Measurements from ENCODE around the gene CNTNAP2. TPM values are rescaled to one million over a fixed set of nuclear protein-coding genes. Genes with fewer than 3 reads are reported as not detected.

The CNTNAP2 gene
- total and polyA plus RNA-seq, 4 donors: 0.14 to 2.3 (median 1.1) TPM

GRCh38 chr7:146700015-146700560 lies 583.5 kb downstream of the CNTNAP2 start:
- 87% methylated on average over 1 of the region's 1 CpG for WGBS
- DNase-seq (ENCODE audit: low spot score): no peak
- Histone ChIP-seq H3K9ac (ENCODE audit: low read depth in 1 of 2, low read length in 2 of 2) (no peak overlapping the region), H3K27ac (ENCODE audit: low read depth in 1 of 2, low read length in 2 of 2) (no peak overlapping the region), H3K9me3 (ENCODE audit: control insufficient read depth in 4 of 4, low read length in 3 of 4) (no peaks in the 10 kb centered on the region), H3K27me3 (ENCODE audit: control insufficient read depth in 4 of 4, insufficient read depth in 4 of 4, low read length in 3 of 4) (no peaks in the 10 kb centered on the region), H3K4me1 (ENCODE audit: control insufficient read depth in 4 of 4, insufficient read depth in 4 of 4, low read length in 3 of 4) (no peaks in the 10 kb centered on the region), H3K4me3 (ENCODE audit: low read depth in 1 of 3, low read length in 3 of 3) (no peak overlapping the region), H3K36me3 (ENCODE audit: control insufficient read depth in 4 of 4, insufficient read depth in 3 of 4, low read depth in 1 of 4, low read length in 3 of 4) (no peaks in the 10 kb centered on the region)
- TF ChIP-seq NR2F2 (IDR thresholded peaks at IDR 0.05) (no peak), SP1 (IDR thresholded peaks at IDR 0.05) (no peak), EGR1 (IDR thresholded peaks at IDR 0.05; ENCODE audit: low read depth in 2 of 2) (no peak), YY1 (IDR thresholded peaks at IDR 0.05) (no peak), FOXA2 (IDR thresholded peaks at IDR 0.05) (no peak), RXRA (IDR thresholded peaks at IDR 0.05) (no peak)

- WGBS: 35% methylated on average over 3 of the region's 3 CpGs
- Histone ChIP-seq H3K4me3 (ENCODE audit: low read depth in 1 of 3, low read length in 3 of 3) (no peak overlapping the region), H3K27ac (ENCODE audit: low read depth in 1 of 2, low read length in 2 of 2) (no peak overlapping the region), H3K4me1 (ENCODE audit: control insufficient read depth in 4 of 4, insufficient read depth in 4 of 4, low read length in 3 of 4) (no peaks in the 10 kb centered on the region), H3K9me3 (ENCODE audit: control insufficient read depth in 4 of 4, low read length in 3 of 4) (peaks cover 0 to 3% (median 0%) of the 10 kb centered on the region in 4 donors), H3K9ac (ENCODE audit: low read depth in 1 of 2, low read length in 2 of 2) (no peak overlapping the region), H3K36me3 (ENCODE audit: control insufficient read depth in 4 of 4, insufficient read depth in 3 of 4, low read depth in 1 of 4, low read length in 3 of 4) (no peaks in the 10 kb centered on the region), H3K27me3 (ENCODE audit: control insufficient read depth in 4 of 4, insufficient read depth in 4 of 4, low read length in 3 of 4) (no peaks in the 10 kb centered on the region)
- no peak for TF ChIP-seq FOXA2 (IDR thresholded peaks at IDR 0.05)
- TF ChIP-seq NR2F2 (IDR thresholded peaks at IDR 0.05): no peak
- no peak for TF ChIP-seq EGR1 (IDR thresholded peaks at IDR 0.05; ENCODE audit: low read depth in 2 of 2)
- TF ChIP-seq TAF1 (conservative IDR thresholded peaks at IDR 0.05): no peak
- TF ChIP-seq RAD21 (IDR thresholded peaks at IDR 0.05): no peak
- TF ChIP-seq HNF4A (conservative IDR thresholded peaks at IDR 0.05): no peak
- no peak for TF ChIP-seq RXRA (IDR thresholded peaks at IDR 0.05)
- no peak for TF ChIP-seq YY1 (IDR thresholded peaks at IDR 0.05)
- no peak for TF ChIP-seq ATF3 (IDR thresholded peaks at IDR 0.05)
- TF ChIP-seq, protein P1, sequence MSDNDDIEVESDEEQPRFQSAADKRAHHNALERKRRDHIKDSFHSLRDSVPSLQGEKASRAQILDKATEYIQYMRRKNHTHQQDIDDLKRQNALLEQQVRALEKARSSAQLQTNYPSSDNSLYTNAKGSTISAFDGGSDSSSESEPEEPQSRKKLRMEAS (IDR thresholded peaks at IDR 0.05): no peak
- no peak for TF ChIP-seq JUND (IDR thresholded peaks at IDR 0.05)
- TF ChIP-seq, protein P2, sequence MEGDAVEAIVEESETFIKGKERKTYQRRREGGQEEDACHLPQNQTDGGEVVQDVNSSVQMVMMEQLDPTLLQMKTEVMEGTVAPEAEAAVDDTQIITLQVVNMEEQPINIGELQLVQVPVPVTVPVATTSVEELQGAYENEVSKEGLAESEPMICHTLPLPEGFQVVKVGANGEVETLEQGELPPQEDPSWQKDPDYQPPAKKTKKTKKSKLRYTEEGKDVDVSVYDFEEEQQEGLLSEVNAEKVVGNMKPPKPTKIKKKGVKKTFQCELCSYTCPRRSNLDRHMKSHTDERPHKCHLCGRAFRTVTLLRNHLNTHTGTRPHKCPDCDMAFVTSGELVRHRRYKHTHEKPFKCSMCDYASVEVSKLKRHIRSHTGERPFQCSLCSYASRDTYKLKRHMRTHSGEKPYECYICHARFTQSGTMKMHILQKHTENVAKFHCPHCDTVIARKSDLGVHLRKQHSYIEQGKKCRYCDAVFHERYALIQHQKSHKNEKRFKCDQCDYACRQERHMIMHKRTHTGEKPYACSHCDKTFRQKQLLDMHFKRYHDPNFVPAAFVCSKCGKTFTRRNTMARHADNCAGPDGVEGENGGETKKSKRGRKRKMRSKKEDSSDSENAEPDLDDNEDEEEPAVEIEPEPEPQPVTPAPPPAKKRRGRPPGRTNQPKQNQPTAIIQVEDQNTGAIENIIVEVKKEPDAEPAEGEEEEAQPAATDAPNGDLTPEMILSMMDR (IDR thresholded peaks at IDR 0.05; ENCODE audit: low read depth, low read length, missing input control): no peak
- no peak for TF ChIP-seq GABPA (IDR thresholded peaks at IDR 0.05 in 1 of 2, conservative IDR thresholded peaks at IDR 0.05 in 1 of 2)
- no peak for DNase-seq (ENCODE audit: low spot score)
Observed at GRCh38 chr7:146701166-146701565, 584.6 kb downstream of the CNTNAP2 start.

GRCh38 chr7:146702898-146703297 lies 586.3 kb downstream of the CNTNAP2 start:
- Histone ChIP-seq H3K27ac (ENCODE audit: low read depth in 1 of 2, low read length in 2 of 2) (no peak overlapping the region), H3K4me1 (ENCODE audit: control insufficient read depth in 4 of 4, insufficient read depth in 4 of 4, low read length in 3 of 4) (no peaks in the 10 kb centered on the region), H3K9me3 (ENCODE audit: control insufficient read depth in 4 of 4, low read length in 3 of 4) (peaks cover 0 to 3% (median 0%) of the 10 kb centered on the region in 4 donors), H3K9ac (ENCODE audit: low read depth in 1 of 2, low read length in 2 of 2) (no peak overlapping the region), H3K4me3 (ENCODE audit: low read depth in 1 of 3, low read length in 3 of 3) (no peak overlapping the region), H3K36me3 (ENCODE audit: control insufficient read depth in 4 of 4, insufficient read depth in 3 of 4, low read depth in 1 of 4, low read length in 3 of 4) (no peaks in the 10 kb centered on the region), H3K27me3 (ENCODE audit: control insufficient read depth in 4 of 4, insufficient read depth in 4 of 4, low read length in 3 of 4) (no peaks in the 10 kb centered on the region)
- DNase-seq (ENCODE audit: low spot score): no peak
- WGBS: 84% methylated on average over 1 of the region's 1 CpG
- no peak for TF ChIP-seq FOXA1 (IDR thresholded peaks at IDR 0.05)
- no peak for TF ChIP-seq HNF4G (IDR thresholded peaks at IDR 0.05)
- no peak for TF ChIP-seq ZBTB33 (IDR thresholded peaks at IDR 0.05)
- no peak for TF ChIP-seq RAD21 (IDR thresholded peaks at IDR 0.05)
- TF ChIP-seq RXRA (IDR thresholded peaks at IDR 0.05): no peak
- TF ChIP-seq GABPA (IDR thresholded peaks at IDR 0.05 in 1 of 2, conservative IDR thresholded peaks at IDR 0.05 in 1 of 2): no peak
- TF ChIP-seq YY1 (IDR thresholded peaks at IDR 0.05): no peak
- TF ChIP-seq NR2F2 (IDR thresholded peaks at IDR 0.05): no peak
- no peak for TF ChIP-seq ATF3 (IDR thresholded peaks at IDR 0.05)
- TF ChIP-seq, protein P1 (IDR thresholded peaks at IDR 0.05): no peak
- TF ChIP-seq, protein P2 (IDR thresholded peaks at IDR 0.05; ENCODE audit: low read depth, low read length, missing input control): no peak
- no peak for TF ChIP-seq FOXA2 (IDR thresholded peaks at IDR 0.05)
- TF ChIP-seq HNF4A (conservative IDR thresholded peaks at IDR 0.05): no peak
- TF ChIP-seq JUND (IDR thresholded peaks at IDR 0.05): no peak
- no peak for TF ChIP-seq SP1 (IDR thresholded peaks at IDR 0.05)
- no peak for TF ChIP-seq TAF1 (conservative IDR thresholded peaks at IDR 0.05)
- no peak for TF ChIP-seq EGR1 (IDR thresholded peaks at IDR 0.05; ENCODE audit: low read depth in 2 of 2)
